Right cardiac atrium (tissue), 5 donors: ENCODE measurements around the gene FERMT1. TPM values are rescaled to one million over a fixed set of nuclear protein-coding genes. Genes with fewer than 3 reads are reported as not detected.
A peak's percentile ranks its signal among the peaks of the same experiment; 100 is the strongest.

ENCODE experiments used
- ATAC-seq, 2 donors: fragments of 200-7000 bp; cut with Tn5 transposase; one replicate each; pipeline versions ENCODE4 v1.8.0 to v1.9.1; 2020; ENCODE audit warnings: moderate library complexity in 2 of 2, mild to moderate bottlenecking in 1 of 2
- DNase-seq, 3 donors: peaks; one replicate each; pipeline ENCODE4 v3.0.0-alpha.2; 2020
- H3K27ac ChIP-seq: one replicate; pipeline ENCODE4 v1.5.1; 2013; ENCODE audit warnings: mild to moderate bottlenecking, low read length, control low read depth, moderate library complexity
- H3K27me3 ChIP-seq: one replicate; pipeline ENCODE4 v1.6.1; 2013; ENCODE audit not compliant: control insufficient read depth, insufficient read depth
- H3K4me1 ChIP-seq: one replicate; pipeline ENCODE4 v1.6.1; 2013; ENCODE audit warnings: low read length; ENCODE audit not compliant: control insufficient read depth, insufficient read depth
- H3K4me3 ChIP-seq: one replicate; pipeline ENCODE4 v1.5.1; 2013; ENCODE audit warnings: low read length, control low read depth
- H3K9me3 ChIP-seq: one replicate; pipeline ENCODE4 v1.6.1; 2013; ENCODE audit warnings: low read length; ENCODE audit not compliant: control insufficient read depth
- WGBS: extraction: QIAGEN DNeasy Blood & Tissue Kit; methylation state at CpG from one replicate; pipeline ENCODE4 v1.1.7; 2013; 5-methylcytosine and 5-hydroxymethylcytosine counted together
- intact Hi-C, 4 donors: fragments of 100-400 bp; cut with DNase I; formaldehyde crosslinking; loops; one replicate each; pipeline versions ENCODE4 v1.11.0 to v1.14.0; 2022 to 2023
- polyA plus RNA-seq: library from polyadenylated mRNA; stranded (reverse); fragments of 200-250 nt; gene quantifications from one replicate; pipeline ENCODE4 v1.2.3, GENCODE V29; 2013
- total RNA-seq, 4 donors: library from RNA; stranded (reverse); fragmentation: NEBNext Ultra II Directional; extraction: Animal tissue kit (Norgen Biotek cat#: 25700); gene quantifications; one replicate each; pipeline ENCODE4 v1.2.1, GENCODE V29; 2021
- donor health status: healthy with polysubstance abuse.
- donor health status: DM: no; HTN: yes; CAD: no.
- donor health status: DM: no; HTN: no; CAD: no.
- donor health status: DM: no; HTN: yes; CAD: no; lungs with severe emphysema.
- donor health status: DM: yes; HTN: yes; CAD: no.

FERMT1 gene
- total and polyA plus RNA-seq, 5 donors, result 0.54 to 2.9 (median 1.8) TPM

GRCh38 chr20:6140947-6141346 is 18.1 kb upstream of the FERMT1 start:
- ATAC-seq (no peak), DNase-seq (no peak)
- Histone ChIP-seq H3K27ac (no peak overlapping the region), H3K9me3 (no peaks in the 10 kb centered on the region), H3K27me3 (no peaks in the 10 kb centered on the region), H3K4me1 (no peaks in the 10 kb centered on the region), H3K4me3 (no peak overlapping the region)
- intact Hi-C loops, result loop anchor here in 1 of 4 donors (10.0 kb wide), 1 partner anchor 1144 kb away; no protein-coding TSS in a partner anchor
- WGBS, result 70% methylated on average over 3 of the region's 3 CpGs

GRCh38 chr20:6135347-6135746 is 12.5 kb upstream of the FERMT1 start:
- Histone ChIP-seq H3K4me1 (no peaks in the 10 kb centered on the region), H3K27me3 (no peaks in the 10 kb centered on the region), H3K4me3 (no peak overlapping the region), H3K27ac (no peak overlapping the region), H3K9me3 (no peaks in the 10 kb centered on the region)
- 74% methylated on average over 8 of the region's 8 CpGs for WGBS
- DNase-seq (no peak), ATAC-seq (no peak)
- intact Hi-C loops, result loop anchor here in 1 of 4 donors (10.0 kb wide), 1 partner anchor 1139 kb away; no protein-coding TSS in a partner anchor

DNA sequence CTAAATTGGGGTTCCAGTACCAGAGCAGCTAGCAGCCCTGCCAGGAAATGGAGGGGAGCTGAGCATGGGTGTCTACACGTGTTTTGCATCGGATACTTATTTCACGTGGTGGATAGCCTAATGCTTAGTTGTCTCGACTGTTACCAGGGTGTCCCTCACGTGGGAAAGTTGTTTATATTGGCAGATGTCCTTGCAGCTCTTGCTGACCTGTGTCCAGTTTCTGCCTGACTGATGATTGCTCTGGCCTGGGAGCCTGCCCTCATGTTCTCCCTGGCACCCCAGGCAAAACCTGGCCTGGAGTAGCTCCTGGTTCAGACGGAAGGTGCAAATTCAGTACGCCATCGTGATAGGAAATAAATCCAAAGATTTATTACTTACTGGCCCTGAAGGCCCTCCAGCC is 11.8 kb upstream of the FERMT1 start:
- no peak for ATAC-seq
- H3K9me3 ChIP-seq, result no peaks in the 10 kb centered on the region
- no peak overlapping the region for H3K27ac ChIP-seq
- no peaks in the 10 kb centered on the region for H3K27me3 ChIP-seq
- DNase-seq, result no peak
- intact Hi-C loops, result loop anchor here in 1 of 4 donors (10.0 kb wide), 1 partner anchor 1140 kb away; no protein-coding TSS in a partner anchor
- 68% methylated on average over 8 of the region's 8 CpGs for WGBS
- H3K4me3 ChIP-seq, result no peak overlapping the region
- H3K4me1 ChIP-seq, result no peaks in the 10 kb centered on the region

DNA sequence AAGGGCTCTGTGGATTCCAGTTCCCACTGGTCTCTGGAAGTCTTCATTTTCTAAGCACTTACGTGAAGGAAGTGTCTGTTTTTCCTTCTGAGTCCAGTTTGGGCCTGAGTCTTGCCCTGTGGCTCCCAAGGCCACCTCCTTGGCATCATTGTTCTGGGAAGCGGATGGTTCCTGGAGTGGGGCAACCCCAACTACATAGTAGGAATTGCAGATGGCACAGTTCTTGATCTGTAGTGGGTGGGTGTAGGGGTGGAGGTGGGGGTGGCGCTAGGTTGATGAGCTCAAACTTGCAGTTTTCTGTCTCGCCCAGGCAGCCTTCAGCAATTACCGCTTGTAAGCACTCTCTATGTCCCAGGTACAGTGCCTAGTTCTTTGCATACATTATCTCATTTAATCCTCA is 7.2 kb upstream of the FERMT1 start:
- no peak for DNase-seq
- Histone ChIP-seq H3K27ac (no peak overlapping the region), H3K27me3 (no peaks in the 10 kb centered on the region), H3K4me3 (no peak overlapping the region), H3K4me1 (no peaks in the 10 kb centered on the region), H3K9me3 (no peaks in the 10 kb centered on the region)
- WGBS, result 90% methylated on average over 5 of the region's 5 CpGs
- intact Hi-C loops, result loop anchor here in 1 of 4 donors (10.0 kb wide), 1 partner anchor 1145 kb away; no protein-coding TSS in a partner anchor
- no peak for ATAC-seq

GRCh38 chr20:6127825-6128224 is 5.0 kb upstream of the FERMT1 start:
- no peaks in the 10 kb centered on the region for H3K27me3 ChIP-seq
- intact Hi-C loops, result no loop called here
- DNase-seq, result no peak
- H3K27ac ChIP-seq, result no peak overlapping the region
- no peak overlapping the region for H3K4me3 ChIP-seq
- H3K9me3 ChIP-seq, result no peaks in the 10 kb centered on the region
- 81% methylated on average over 4 of the region's 4 CpGs for WGBS
- H3K4me1 ChIP-seq, result no peaks in the 10 kb centered on the region
- no peak for ATAC-seq

DNA sequence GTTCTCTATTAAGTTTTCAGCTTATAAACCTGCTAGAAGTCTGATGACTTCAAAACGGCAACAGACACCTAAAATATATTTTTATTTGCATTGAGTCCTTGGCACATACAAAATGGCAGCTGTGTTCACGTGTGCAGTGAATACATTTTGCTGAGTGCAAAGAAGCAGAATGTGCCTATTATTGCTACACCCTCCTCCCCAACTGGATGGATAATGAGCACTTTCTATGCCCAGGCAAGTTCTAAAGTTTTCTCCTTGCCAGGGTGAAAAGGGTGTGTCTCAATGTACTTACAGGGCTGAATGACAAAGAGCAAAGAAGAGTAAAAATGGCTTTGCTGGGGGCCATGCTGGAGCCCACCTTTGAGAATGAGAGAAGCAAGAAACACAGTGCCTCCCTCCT is 4.0 kb upstream of the FERMT1 start:
- H3K27me3 ChIP-seq, result no peaks in the 10 kb centered on the region
- no peak overlapping the region for H3K27ac ChIP-seq
- no peak overlapping the region for H3K4me3 ChIP-seq
- 86% methylated on average over 2 of the region's 2 CpGs for WGBS
- H3K9me3 ChIP-seq, result no peaks in the 10 kb centered on the region
- H3K4me1 ChIP-seq, result no peaks in the 10 kb centered on the region
- no peak for ATAC-seq
- DNase-seq, result no peak
- intact Hi-C loops, result no loop called here

DNA sequence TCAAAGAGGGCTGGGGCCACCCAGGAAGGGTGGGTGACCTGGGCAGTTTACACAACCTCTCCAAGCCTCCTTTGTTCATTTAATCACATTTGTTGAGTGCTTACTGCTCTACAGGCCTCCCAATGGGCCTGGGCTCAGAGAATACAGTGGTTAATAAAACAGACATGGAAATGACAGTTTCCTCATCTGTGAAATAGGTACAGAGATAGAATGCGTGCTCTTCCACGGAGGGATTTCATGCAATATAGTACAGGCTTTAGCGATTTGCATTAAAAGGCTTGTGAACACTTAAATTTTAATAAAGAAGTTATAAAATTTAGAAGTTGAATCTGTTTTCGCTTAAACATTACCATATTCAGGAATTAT is 802 bp upstream of the FERMT1 start:
- no peaks in the 10 kb centered on the region for H3K4me1 ChIP-seq
- intact Hi-C loops, result no loop called here
- H3K9me3 ChIP-seq, result no peaks in the 10 kb centered on the region
- H3K4me3 ChIP-seq, result no peak overlapping the region
- no peak for ATAC-seq
- H3K27ac ChIP-seq, result no peak overlapping the region
- DNase-seq, result no peak
- 95% methylated on average over 4 of the region's 4 CpGs for WGBS
- H3K27me3 ChIP-seq, result no peaks in the 10 kb centered on the region

DNA sequence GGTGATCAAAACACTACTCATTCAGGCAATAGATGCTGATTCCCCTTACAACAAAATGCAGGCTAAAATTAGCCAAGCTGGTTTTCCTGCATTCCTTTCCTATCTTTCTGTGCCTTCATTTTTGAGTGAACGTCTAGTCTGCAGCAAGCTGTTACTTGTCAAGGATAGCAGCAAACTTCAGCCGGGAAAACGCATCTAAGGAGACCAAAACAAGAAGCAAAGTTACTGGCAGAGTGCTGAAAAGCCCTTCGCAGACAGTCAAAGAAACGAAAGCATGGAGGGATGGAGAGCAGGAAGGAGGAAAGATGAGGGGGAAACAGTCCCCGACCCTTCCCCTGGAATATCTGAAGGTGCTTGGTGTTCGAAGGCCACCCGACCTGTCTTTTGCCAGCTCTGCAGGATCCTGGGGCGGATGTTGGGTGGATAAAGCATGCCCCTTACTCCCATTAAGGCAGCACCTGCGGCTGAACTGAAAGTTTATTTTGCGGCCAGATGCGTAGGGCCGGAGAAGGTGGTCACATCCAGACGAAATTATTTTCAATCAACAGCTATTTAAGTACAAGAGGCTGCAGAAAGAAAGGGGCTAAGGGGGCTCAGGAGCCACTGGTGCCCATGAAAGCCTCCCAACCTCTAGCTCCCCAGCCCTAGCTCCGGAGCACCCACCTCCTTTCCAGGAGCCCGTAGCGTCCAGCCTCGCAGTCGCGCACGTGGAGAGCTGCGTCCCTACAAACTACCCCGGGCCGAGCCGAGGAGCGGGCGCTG is 538 bp downstream of the FERMT1 start:
- intact Hi-C loops, result no loop called here
- no peaks in the 10 kb centered on the region for H3K9me3 ChIP-seq
- peak overlapping the region; percentile 6 for H3K4me3 ChIP-seq
- peak; percentile 11 to 69 for ATAC-seq
- H3K27me3 ChIP-seq, result no peaks in the 10 kb centered on the region
- H3K27ac ChIP-seq, result no peak overlapping the region
- under 1% methylated on average over 27 of the region's 27 CpGs for WGBS
- no peak for DNase-seq
- no peaks in the 10 kb centered on the region for H3K4me1 ChIP-seq

- H3K27me3 ChIP-seq, result no peaks in the 10 kb centered on the region
- H3K4me1 ChIP-seq, result no peaks in the 10 kb centered on the region
- H3K9me3 ChIP-seq, result no peaks in the 10 kb centered on the region
- H3K27ac ChIP-seq, result no peak overlapping the region
- DNase-seq, result no peak
- ATAC-seq, result no peak
- WGBS, result 86% methylated on average over 2 of the region's 2 CpGs
- no peak overlapping the region for H3K4me3 ChIP-seq
- intact Hi-C loops, result no loop called here
Observed at GRCh38 chr20:6121504-6121903, 1.3 kb downstream of the FERMT1 start.

GRCh38 chr20:6120491-6120988 is 2.3 kb downstream of the FERMT1 start:
- intact Hi-C loops, result no loop called here
- Histone ChIP-seq H3K4me3 (no peak overlapping the region), H3K27me3 (no peaks in the 10 kb centered on the region), H3K27ac (no peak overlapping the region), H3K4me1 (no peaks in the 10 kb centered on the region), H3K9me3 (no peaks in the 10 kb centered on the region)
- ATAC-seq (no peak), DNase-seq (no peak)
- 83% methylated on average over 3 of the region's 3 CpGs for WGBS

DNA sequence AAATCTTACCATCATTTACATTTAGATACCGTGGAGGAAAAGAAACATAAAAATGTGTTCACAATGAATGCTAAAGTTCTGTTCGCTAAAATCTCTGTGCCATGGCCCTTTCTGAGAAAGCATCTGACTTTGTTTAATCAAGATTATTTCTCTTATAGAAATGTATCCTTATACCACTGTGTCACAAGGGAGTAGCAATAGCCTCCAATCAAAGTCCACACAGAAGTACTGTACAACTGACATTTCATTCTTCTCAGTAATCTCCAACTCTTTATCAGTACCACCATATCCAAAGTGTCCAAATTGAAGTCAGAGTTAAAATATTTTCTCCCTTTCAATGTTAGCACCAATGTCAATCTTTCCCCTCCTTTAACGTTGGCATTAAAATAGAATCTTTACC is 6.1 kb downstream of the FERMT1 start:
- no peaks in the 10 kb centered on the region for H3K27me3 ChIP-seq
- WGBS, result 86% methylated on average over 3 of the region's 3 CpGs
- H3K4me1 ChIP-seq, result no peaks in the 10 kb centered on the region
- H3K4me3 ChIP-seq, result no peak overlapping the region
- no peak overlapping the region for H3K27ac ChIP-seq
- intact Hi-C loops, result no loop called here
- ATAC-seq, result no peak
- DNase-seq, result no peak
- peaks cover 2% of the 10 kb centered on the region for H3K9me3 ChIP-seq
